ENCODE results near the gene RPS14. TPM values are rescaled to one million over a fixed set of nuclear protein-coding genes. Genes with fewer than 3 reads are reported as not detected.
"Not testable (repeated sequence)": the region's sequence is repeated elsewhere in the genome, so short reads cannot be mapped to it uniquely, and the experiment has no call there.

Gene RPS14
- total RNA-seq, 1 experiment from 2014 or later, result 1,789 TPM

DNA sequence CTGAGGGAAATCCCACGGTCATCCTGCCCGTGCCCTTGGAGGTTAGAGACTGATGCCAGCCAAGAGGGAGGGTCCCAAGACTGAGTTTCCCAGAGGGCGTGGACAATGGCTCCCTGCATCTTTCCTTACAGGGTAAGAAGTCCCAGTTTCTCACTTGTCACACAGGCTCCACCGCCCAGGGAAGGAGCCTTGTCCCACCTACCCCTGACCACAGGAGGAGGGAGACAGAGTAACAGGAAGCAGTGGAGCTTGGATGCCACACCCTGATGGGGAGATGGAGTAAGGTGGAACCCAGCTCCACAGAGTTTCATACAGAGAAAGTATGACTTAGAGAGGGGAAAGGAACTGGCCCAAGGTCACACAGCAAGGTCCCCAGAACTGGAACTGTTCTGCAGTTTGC lies 27.5 kb downstream of the RPS14 start:
- no peaks in the 10 kb centered on the region for H3K4me1 ChIP-seq (ENCODE audit: insufficient read depth, low read length, poor library complexity, severe bottlenecking)
- H3K27ac ChIP-seq (ENCODE audit: low read depth, low read length, poor library complexity, severe bottlenecking), result no peak overlapping the region
- no peak for DNase-seq (ENCODE audit: low spot score)
- intact Hi-C loops (cut with micrococcal nuclease; ENCODE audit: unreplicated experiment), result no loop called here
- no peaks in the 10 kb centered on the region for H3K36me3 ChIP-seq (ENCODE audit: insufficient read depth, low read length, poor library complexity, severe bottlenecking)
- BruUV-seq (replicated peaks), result no TSS peak
- CTCF ChIA-PET, result no interaction called here
- TF ChIP-seq, protein P1, sequence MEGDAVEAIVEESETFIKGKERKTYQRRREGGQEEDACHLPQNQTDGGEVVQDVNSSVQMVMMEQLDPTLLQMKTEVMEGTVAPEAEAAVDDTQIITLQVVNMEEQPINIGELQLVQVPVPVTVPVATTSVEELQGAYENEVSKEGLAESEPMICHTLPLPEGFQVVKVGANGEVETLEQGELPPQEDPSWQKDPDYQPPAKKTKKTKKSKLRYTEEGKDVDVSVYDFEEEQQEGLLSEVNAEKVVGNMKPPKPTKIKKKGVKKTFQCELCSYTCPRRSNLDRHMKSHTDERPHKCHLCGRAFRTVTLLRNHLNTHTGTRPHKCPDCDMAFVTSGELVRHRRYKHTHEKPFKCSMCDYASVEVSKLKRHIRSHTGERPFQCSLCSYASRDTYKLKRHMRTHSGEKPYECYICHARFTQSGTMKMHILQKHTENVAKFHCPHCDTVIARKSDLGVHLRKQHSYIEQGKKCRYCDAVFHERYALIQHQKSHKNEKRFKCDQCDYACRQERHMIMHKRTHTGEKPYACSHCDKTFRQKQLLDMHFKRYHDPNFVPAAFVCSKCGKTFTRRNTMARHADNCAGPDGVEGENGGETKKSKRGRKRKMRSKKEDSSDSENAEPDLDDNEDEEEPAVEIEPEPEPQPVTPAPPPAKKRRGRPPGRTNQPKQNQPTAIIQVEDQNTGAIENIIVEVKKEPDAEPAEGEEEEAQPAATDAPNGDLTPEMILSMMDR (conservative IDR thresholded peaks at IDR 0.05; ENCODE audit: low read depth, low read length), result no peak
- no peak for TF ChIP-seq EZH2 (IDR thresholded peaks at IDR 0.05; ENCODE audit: borderline replicate concordance, low read depth, low read length, poor library complexity, severe bottlenecking)
- no peak overlapping the region for H3K4me3 ChIP-seq (ENCODE audit: low read depth, low read length, poor library complexity, severe bottlenecking)
- POLR2A ChIA-PET (ENCODE audit: low non-redundant PET), result no interaction called here
- no peaks in the 10 kb centered on the region for H3K9me3 ChIP-seq (ENCODE audit: low read depth, low read length, poor library complexity, severe bottlenecking)
- no peaks in the 10 kb centered on the region for H3K27me3 ChIP-seq (replicated peaks; ENCODE audit: insufficient read depth, low read depth, low read length, poor library complexity)

- intact Hi-C loops (cut with micrococcal nuclease; ENCODE audit: unreplicated experiment), result no loop called here
- Histone ChIP-seq H3K4me1 (ENCODE audit: insufficient read depth, low read length, poor library complexity, severe bottlenecking) (no peaks in the 10 kb centered on the region), H3K27ac (ENCODE audit: low read depth, low read length, poor library complexity, severe bottlenecking) (no peak overlapping the region), H3K9me3 (ENCODE audit: low read depth, low read length, poor library complexity, severe bottlenecking) (no peaks in the 10 kb centered on the region), H3K36me3 (ENCODE audit: insufficient read depth, low read length, poor library complexity, severe bottlenecking) (no peaks in the 10 kb centered on the region), H3K4me3 (ENCODE audit: low read depth, low read length, poor library complexity, severe bottlenecking) (no peak overlapping the region), H3K27me3 (replicated peaks; ENCODE audit: insufficient read depth, low read depth, low read length, poor library complexity) (no peaks in the 10 kb centered on the region)
- ChIA-PET POLR2A (ENCODE audit: low non-redundant PET) (no interaction called here), CTCF (no interaction called here)
- TF ChIP-seq, protein P1 (conservative IDR thresholded peaks at IDR 0.05; ENCODE audit: low read depth, low read length), result no peak
- no peak for TF ChIP-seq EZH2 (IDR thresholded peaks at IDR 0.05; ENCODE audit: borderline replicate concordance, low read depth, low read length, poor library complexity, severe bottlenecking)
- DNase-seq (ENCODE audit: low spot score), result no peak
- no TSS peak for BruUV-seq (replicated peaks)
Measured at GRCh38 chr5:150419630-150420270, 29.8 kb downstream of the RPS14 start.

DNA sequence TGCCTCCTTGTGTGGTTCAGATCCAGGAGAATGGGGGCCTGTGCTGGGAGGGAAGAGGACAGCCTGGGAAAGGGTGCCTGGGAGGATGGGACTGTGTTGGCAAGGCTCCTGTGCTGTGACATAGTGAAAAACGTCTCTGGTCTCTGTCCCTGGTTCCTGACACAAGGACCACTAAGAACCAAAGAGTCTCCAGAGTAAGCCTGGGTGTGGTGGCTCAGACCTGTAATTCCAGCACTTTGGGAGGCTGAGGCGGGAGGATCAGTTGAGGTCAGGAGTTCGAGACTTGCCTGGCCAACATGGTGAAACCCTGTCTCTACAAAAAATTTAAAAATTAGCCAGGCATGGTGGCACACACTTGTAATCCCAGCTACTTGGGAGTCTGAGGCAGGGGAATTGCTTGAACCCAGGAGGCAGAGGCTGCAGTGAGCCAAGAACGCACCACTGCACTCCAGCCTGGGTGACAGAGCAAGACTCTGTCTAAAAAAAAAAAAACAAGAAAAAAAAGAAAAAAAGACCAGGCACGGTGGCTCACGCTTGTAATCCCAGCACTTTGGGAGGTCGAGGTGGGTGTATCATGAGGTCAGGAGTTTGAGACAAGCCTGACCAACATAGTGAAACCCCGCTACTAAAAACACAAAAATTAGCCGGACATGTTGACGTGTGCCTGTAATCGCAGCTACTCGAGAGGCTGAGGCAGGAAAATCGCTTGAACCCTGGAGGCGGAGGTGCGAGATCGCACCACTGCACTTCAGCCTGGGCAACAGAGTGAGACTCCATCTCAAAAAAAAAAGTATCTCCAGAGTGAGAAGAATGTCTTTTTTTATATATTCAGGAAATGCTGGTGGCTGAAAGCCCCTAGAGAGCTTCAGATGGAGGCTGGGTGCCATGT lies 35.4 kb downstream of the RPS14 start:
- H3K4me1 ChIP-seq (ENCODE audit: insufficient read depth, low read length, poor library complexity, severe bottlenecking); DNase-seq (ENCODE audit: low spot score); H3K27ac ChIP-seq (ENCODE audit: low read depth, low read length, poor library complexity, severe bottlenecking); H3K4me3 ChIP-seq (ENCODE audit: low read depth, low read length, poor library complexity, severe bottlenecking); H3K36me3 ChIP-seq (ENCODE audit: insufficient read depth, low read length, poor library complexity, severe bottlenecking); CTCF ChIA-PET; H3K9me3 ChIP-seq (ENCODE audit: low read depth, low read length, poor library complexity, severe bottlenecking); H3K27me3 ChIP-seq (replicated peaks; ENCODE audit: insufficient read depth, low read depth, low read length, poor library complexity); intact Hi-C loops (cut with micrococcal nuclease; ENCODE audit: unreplicated experiment); BruUV-seq (replicated peaks): not testable (repeated sequence)
- POLR2A ChIA-PET (ENCODE audit: low non-redundant PET), result interaction anchor here (0.7 kb wide), 1 partner anchor 9 kb away, joined by 4 read pairs; no protein-coding TSS in a partner anchor
